Transverse colon (tissue), 4 donors: Measurements from ENCODE around the gene CLDN9. TPM values are rescaled to one million over a fixed set of nuclear protein-coding genes. Genes with fewer than 3 reads are reported as not detected.
A peak's percentile ranks its signal among the peaks of the same experiment; 100 is the strongest.

Experiments
- DNase-seq: peaks from one replicate; pipeline ENCODE4 v3.0.0-alpha.2; 2019
- H3K27ac ChIP-seq, 4 donors: fragments of 200-600 bp; sonication (generic); 2 replicates each; pipeline ENCODE4 v1.5.1; 2016 to 2018; ENCODE audit warnings: inconsistent platforms in 4 of 4
- H3K27me3 ChIP-seq: fragments of 200-600 bp; sonication (generic); 2 replicates; pipeline ENCODE4 v1.5.1; 2017; ENCODE audit warnings: inconsistent platforms
- H3K36me3 ChIP-seq, 4 donors: fragments of 200-600 bp; sonication (generic); 2 replicates each; pipeline ENCODE4 v1.5.1; 2017 to 2019; ENCODE audit warnings: inconsistent platforms in 4 of 4
- H3K4me1 ChIP-seq, 4 donors: fragments of 200-600 bp; sonication (generic); 2 replicates each; pipeline ENCODE4 v1.5.1; 2017 to 2020; ENCODE audit warnings: inconsistent platforms in 4 of 4
- H3K4me3 ChIP-seq, 4 donors: fragments of 200-600 bp; sonication (generic); 1 replicate in 1 of 4; 2 replicates in 3 of 4; pipeline versions ENCODE4 v1.5.1 to v1.6.1; 2017 to 2019; ENCODE audit warnings: inconsistent platforms in 4 of 4
- H3K9me3 ChIP-seq, 2 donors: fragments of 200-600 bp; sonication (generic); 2 replicates each; pipeline ENCODE4 v1.5.1; 2017 to 2019; ENCODE audit warnings: inconsistent platforms in 2 of 2
- CTCF ChIP-seq, 5 experiments: fragments of 200-600 bp in 3 of 5; fragments of 450-650 bp in 2 of 5; sonication (generic) in 3 of 5; IDR thresholded peaks; 1 replicate in 2 of 5; 2 replicates in 3 of 5; pipeline ENCODE4 v1.5.1; 2016 to 2017; ENCODE audit warnings: antibody characterized with exemption in 5 of 5, inconsistent platforms in 3 of 5, mild to moderate bottlenecking in 2 of 5, moderate library complexity in 1 of 5
- EP300 ChIP-seq: sonication (generic); formaldehyde crosslinking; IDR thresholded peaks from one replicate; pipeline ENCODE4 v1.6.1; 2017; ENCODE audit warnings: antibody characterized with exemption, low read depth
- POLR2A ChIP-seq: fragments of 450-650 bp; IDR thresholded peaks from one replicate; pipeline ENCODE4 v1.6.1; 2016; ENCODE audit warnings: antibody characterized with exemption, mild to moderate bottlenecking, moderate library complexity
- POLR2AphosphoS5 ChIP-seq, 3 donors: sonication (generic); formaldehyde crosslinking; IDR thresholded peaks; one replicate each; pipeline ENCODE4 v1.6.1; 2016; ENCODE audit warnings: antibody characterized with exemption in 3 of 3
- WGBS, 2 donors: methylation state at CpG; one replicate each; pipeline ENCODE4 v1.1.5; 2018; ENCODE audit warnings: low coverage in 1 of 2; 5-methylcytosine and 5-hydroxymethylcytosine counted together
- in situ Hi-C, 4 donors: fragments of 200-750 bp; cut with MboI; loops; one replicate each; pipeline versions ENCODE4 v1.15.0 to v1.15.1; 2017; ENCODE audit warnings: low sequenced_read_pairs in 3 of 4, low pct_ligation_motif_present in 1 of 4, low pct_unique_long_range_greater_than_20kb in 1 of 4
- intact Hi-C: fragments of 100-400 bp; cut with DNase I; formaldehyde crosslinking; loops from one replicate; pipeline ENCODE4 v1.15.1; 2023; ENCODE audit warnings: low total_unique reads
- total RNA-seq, 4 donors: library from RNA; depleted of rRNA; stranded (reverse); fragments of >200 nt; gene quantifications; one replicate each; pipeline ENCODE4 v1.1.0, GENCODE V29; 2016

The CLDN9 gene
- total RNA-seq, 4 donors from 2014 or later: 0.55 to 1.1 TPM; not detected in 2

GRCh38 chr16:2976673-2977072 lies 36.0 kb upstream of the CLDN9 start:
- H3K9me3 ChIP-seq: no peaks in the 10 kb centered on the region
- no peak overlapping the region for H3K27ac ChIP-seq
- intact Hi-C loops (no loop called here), in situ Hi-C loops (no loop called here)
- no peaks in the 10 kb centered on the region for H3K36me3 ChIP-seq
- TF ChIP-seq CTCF (IDR thresholded peaks at IDR 0.05) (no peak), EP300 (no peak), POLR2AphosphoS5 (IDR thresholded peaks at IDR 0.05) (no peak), POLR2A (no peak)
- 78% methylated on average over 15 of the region's 15 CpGs; no CpG with 5 or more reads in 1 of the 2 donors for WGBS, 2 donors
- H3K27me3 ChIP-seq: peaks cover 8% of the 10 kb centered on the region
- H3K4me3 ChIP-seq: no peak overlapping the region
- peaks cover 4 to 26% (median 20%) of the 10 kb centered on the region in 4 donors for H3K4me1 ChIP-seq
- DNase-seq: no peak

- WGBS, 2 donors: 46% methylated on average over 6 of the region's 6 CpGs; no CpG with 5 or more reads in 1 of the 2 donors
- no peak overlapping the region for H3K4me3 ChIP-seq
- TF ChIP-seq POLR2A (no peak), CTCF (IDR thresholded peaks at IDR 0.05) (no peak), EP300 (no peak), POLR2AphosphoS5 (IDR thresholded peaks at IDR 0.05) (no peak)
- intact Hi-C loops: no loop called here
- H3K9me3 ChIP-seq: no peaks in the 10 kb centered on the region
- no peak overlapping the region for H3K27ac ChIP-seq
- peaks cover 4 to 26% (median 20%) of the 10 kb centered on the region in 4 donors for H3K4me1 ChIP-seq
- no peaks in the 10 kb centered on the region for H3K36me3 ChIP-seq
- in situ Hi-C loops: no loop called here
- peak; percentile 52 for DNase-seq
- H3K27me3 ChIP-seq: peaks cover 8% of the 10 kb centered on the region
These were observed 35.3 kb upstream of the CLDN9 start for GRCh38 chr16:2977440-2977839.

GRCh38 chr16:2979669-2980226 lies 33.0 kb upstream of the CLDN9 start:
- intact Hi-C loops (loop anchor here (5.0 kb wide), 1 partner anchor 712 kb away; the partner anchor contains the start of gene RNPS1), in situ Hi-C loops (no loop called here)
- H3K36me3 ChIP-seq: no peaks in the 10 kb centered on the region
- no peaks in the 10 kb centered on the region for H3K9me3 ChIP-seq
- 3% methylated on average over 30 of the region's 43 CpGs; no CpG with 5 or more reads in 1 of the 2 donors for WGBS, 2 donors
- peaks cover 4 to 36% (median 26%) of the 10 kb centered on the region in 4 donors for H3K4me1 ChIP-seq
- TF ChIP-seq CTCF (IDR thresholded peaks at IDR 0.05) (no peak), POLR2AphosphoS5 (IDR thresholded peaks at IDR 0.05) (no peak), POLR2A (no peak), EP300 (no peak)
- peak overlapping the region in 3 of 4 donors; percentile 87 to 95 (median 90) for H3K27ac ChIP-seq
- peak overlapping the region; percentile 29 to 75 (median 68) for H3K4me3 ChIP-seq
- DNase-seq: no peak
- peaks cover 8% of the 10 kb centered on the region for H3K27me3 ChIP-seq

GRCh38 chr16:2980227-2981176 lies 32.2 kb upstream of the CLDN9 start, which contains the start of gene PKMYT1:
Gene PKMYT1, minus strand, starts transcription at chr16:2980446. Its CDS starts 789 bp downstream, at chr16:2979657.
- peak within 1 kb of the TSS; percentile 62 to 75 (median 73) for H3K4me3 ChIP-seq
- WGBS, 2 donors: 12% methylated on average over 42 of the region's 91 CpGs; no CpG with 5 or more reads in 1 of the 2 donors
- H3K36me3 ChIP-seq: no peaks in the 10 kb centered on the region
- intact Hi-C loops (loop anchor here (5.0 kb wide), 1 partner anchor 713 kb away; the partner anchor contains the start of gene RNPS1), in situ Hi-C loops (no loop called here)
- DNase-seq: peak; percentile 94
- H3K27me3 ChIP-seq: peaks cover 8% of the 10 kb centered on the region
- peaks cover 4 to 36% (median 26%) of the 10 kb centered on the region in 4 donors for H3K4me1 ChIP-seq
- H3K9me3 ChIP-seq: no peaks in the 10 kb centered on the region
- H3K27ac ChIP-seq: peak within 1 kb of the TSS; percentile 87 to 95 (median 90)
- peak; percentile 97 for TF ChIP-seq POLR2A
- no peak for TF ChIP-seq CTCF (IDR thresholded peaks at IDR 0.05)
- TF ChIP-seq POLR2AphosphoS5 (IDR thresholded peaks at IDR 0.05): peak; percentile 92 to 99 (median 98)
- no peak for TF ChIP-seq EP300
